OCI-LY1 (cell line): ENCODE measurements around the gene IRX1.

Source experiments
- EZH2 ChIP-seq: fragments of 200-600 bp; sonication (generic), shearing (Covaris generic); IDR thresholded peaks from 2 replicates; pipeline ENCODE4 v1.8.0; 2017; ENCODE audit warnings: borderline replicate concordance, mixed run types, mild to moderate bottlenecking, antibody characterized with exemption, low read length, moderate library complexity, mixed read lengths
- TF ChIP-seq, protein P1 (sequence below): fragments of 200-600 bp; sonication (generic), shearing (Covaris generic); IDR thresholded peaks from 2 replicates; pipeline ENCODE4 v1.5.1; 2017; ENCODE audit warnings: mild to moderate bottlenecking, antibody characterized with exemption, low read length, moderate library complexity, mixed read lengths

DNA sequence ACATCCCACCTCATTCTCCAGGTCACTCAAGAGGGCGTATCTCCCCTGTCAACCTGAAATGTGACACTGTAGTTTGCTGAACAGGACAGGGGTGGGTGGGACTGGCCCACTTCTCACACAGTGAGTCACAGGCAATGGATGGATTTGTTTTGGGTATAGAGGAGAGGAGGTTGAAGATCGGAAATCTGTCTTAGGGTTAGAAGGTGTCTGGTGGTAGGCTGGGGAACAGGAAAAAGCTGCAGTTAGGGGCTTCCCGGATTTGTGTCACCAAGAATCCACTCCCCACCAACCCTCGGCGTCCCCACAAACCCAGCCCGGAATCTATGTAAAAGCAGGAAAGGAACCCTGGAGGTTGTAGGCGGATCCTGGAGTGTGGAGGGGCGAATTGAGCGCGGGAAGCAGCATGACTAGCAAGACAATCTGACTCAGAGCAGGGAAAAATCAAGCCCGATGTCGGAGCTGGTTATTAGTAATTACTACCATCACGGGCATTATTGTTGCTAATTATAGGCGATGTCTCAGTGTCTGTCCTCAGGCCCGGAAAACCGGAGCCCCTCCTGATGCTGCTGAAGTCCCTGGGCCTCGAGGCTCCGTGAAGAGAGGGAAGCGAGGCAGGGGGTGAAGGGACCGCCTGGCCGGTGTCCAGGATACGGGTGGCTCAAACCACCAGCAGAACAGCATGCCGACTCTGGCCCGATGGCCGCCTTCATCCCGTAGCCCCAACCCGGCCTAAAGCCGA lies 1.7 kb upstream of the IRX1 start:
- TF ChIP-seq, protein P1, sequence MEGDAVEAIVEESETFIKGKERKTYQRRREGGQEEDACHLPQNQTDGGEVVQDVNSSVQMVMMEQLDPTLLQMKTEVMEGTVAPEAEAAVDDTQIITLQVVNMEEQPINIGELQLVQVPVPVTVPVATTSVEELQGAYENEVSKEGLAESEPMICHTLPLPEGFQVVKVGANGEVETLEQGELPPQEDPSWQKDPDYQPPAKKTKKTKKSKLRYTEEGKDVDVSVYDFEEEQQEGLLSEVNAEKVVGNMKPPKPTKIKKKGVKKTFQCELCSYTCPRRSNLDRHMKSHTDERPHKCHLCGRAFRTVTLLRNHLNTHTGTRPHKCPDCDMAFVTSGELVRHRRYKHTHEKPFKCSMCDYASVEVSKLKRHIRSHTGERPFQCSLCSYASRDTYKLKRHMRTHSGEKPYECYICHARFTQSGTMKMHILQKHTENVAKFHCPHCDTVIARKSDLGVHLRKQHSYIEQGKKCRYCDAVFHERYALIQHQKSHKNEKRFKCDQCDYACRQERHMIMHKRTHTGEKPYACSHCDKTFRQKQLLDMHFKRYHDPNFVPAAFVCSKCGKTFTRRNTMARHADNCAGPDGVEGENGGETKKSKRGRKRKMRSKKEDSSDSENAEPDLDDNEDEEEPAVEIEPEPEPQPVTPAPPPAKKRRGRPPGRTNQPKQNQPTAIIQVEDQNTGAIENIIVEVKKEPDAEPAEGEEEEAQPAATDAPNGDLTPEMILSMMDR = no peak
- no peak for TF ChIP-seq EZH2
